ENCODE results near the gene CABLES1.

Gene CABLES1

DNA sequence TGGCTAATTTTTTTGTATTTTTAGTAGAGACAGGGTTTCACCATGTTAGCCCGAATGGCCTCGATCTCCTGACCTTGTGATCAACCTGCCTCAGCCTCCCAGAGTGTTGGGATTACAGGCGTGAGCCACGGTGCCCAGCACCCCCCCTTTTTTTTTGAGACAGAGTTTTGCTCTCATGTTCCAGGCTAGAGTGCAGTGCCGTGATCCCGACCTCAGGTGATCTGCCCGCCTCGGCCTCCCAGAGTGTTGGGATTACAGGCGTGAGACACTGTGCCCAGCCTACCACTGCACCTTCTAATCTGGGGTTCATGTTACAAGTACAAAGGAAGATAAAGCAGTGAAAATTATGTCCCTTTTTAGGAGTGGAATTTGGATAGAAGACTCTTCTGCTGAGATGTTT is 41.5 kb upstream of the CABLES1 start:
- Histone ChIP-seq H3K9me3 (ENCODE audit: control insufficient read depth, insufficient read depth, low read depth, low read length) (no peaks in the 10 kb centered on the region), H3K4me3 (ENCODE audit: low read depth, low read length) (no peak overlapping the region), H3K4me1 (ENCODE audit: control insufficient read depth, insufficient read depth, low read length) (no peaks in the 10 kb centered on the region), H3K27ac (ENCODE audit: extremely low read depth, low read depth, low read length) (no peak overlapping the region), H3K36me3 (ENCODE audit: control insufficient read depth in 2 of 2, insufficient read depth in 1 of 2, low read length in 2 of 2) (no peaks in the 10 kb centered on the region)
- no peak for TF ChIP-seq ZNF366 (tag by site-specific recombination; conservative IDR thresholded peaks at IDR 0.05)
- TF ChIP-seq, protein P1, sequence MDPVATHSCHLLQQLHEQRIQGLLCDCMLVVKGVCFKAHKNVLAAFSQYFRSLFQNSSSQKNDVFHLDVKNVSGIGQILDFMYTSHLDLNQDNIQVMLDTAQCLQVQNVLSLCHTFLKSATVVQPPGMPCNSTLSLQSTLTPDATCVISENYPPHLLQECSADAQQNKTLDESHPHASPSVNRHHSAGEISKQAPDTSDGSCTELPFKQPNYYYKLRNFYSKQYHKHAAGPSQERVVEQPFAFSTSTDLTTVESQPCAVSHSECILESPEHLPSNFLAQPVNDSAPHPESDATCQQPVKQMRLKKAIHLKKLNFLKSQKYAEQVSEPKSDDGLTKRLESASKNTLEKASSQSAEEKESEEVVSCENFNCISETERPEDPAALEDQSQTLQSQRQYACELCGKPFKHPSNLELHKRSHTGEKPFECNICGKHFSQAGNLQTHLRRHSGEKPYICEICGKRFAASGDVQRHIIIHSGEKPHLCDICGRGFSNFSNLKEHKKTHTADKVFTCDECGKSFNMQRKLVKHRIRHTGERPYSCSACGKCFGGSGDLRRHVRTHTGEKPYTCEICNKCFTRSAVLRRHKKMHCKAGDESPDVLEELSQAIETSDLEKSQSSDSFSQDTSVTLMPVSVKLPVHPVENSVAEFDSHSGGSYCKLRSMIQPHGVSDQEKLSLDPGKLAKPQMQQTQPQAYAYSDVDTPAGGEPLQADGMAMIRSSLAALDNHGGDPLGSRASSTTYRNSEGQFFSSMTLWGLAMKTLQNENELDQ (tag by site-specific recombination; IDR thresholded peaks at IDR 0.05; ENCODE audit: low read depth): no peak
- TF ChIP-seq PRDM1 (tag by site-specific recombination; IDR thresholded peaks at IDR 0.05): no peak
- TF ChIP-seq ZNF23 (tag by site-specific recombination; IDR thresholded peaks at IDR 0.05; ENCODE audit: borderline replicate concordance): no peak
- TF ChIP-seq ZNF626 (tag by site-specific recombination; IDR thresholded peaks at IDR 0.05): no peak
- TF ChIP-seq, protein P2, sequence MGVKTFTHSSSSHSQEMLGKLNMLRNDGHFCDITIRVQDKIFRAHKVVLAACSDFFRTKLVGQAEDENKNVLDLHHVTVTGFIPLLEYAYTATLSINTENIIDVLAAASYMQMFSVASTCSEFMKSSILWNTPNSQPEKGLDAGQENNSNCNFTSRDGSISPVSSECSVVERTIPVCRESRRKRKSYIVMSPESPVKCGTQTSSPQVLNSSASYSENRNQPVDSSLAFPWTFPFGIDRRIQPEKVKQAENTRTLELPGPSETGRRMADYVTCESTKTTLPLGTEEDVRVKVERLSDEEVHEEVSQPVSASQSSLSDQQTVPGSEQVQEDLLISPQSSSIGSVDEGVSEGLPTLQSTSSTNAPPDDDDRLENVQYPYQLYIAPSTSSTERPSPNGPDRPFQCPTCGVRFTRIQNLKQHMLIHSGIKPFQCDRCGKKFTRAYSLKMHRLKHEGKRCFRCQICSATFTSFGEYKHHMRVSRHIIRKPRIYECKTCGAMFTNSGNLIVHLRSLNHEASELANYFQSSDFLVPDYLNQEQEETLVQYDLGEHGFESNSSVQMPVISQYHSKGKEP (tag by site-specific recombination; IDR thresholded peaks at IDR 0.05): no peak
- no peak for TF ChIP-seq ZNF24 (tag by site-specific recombination; IDR thresholded peaks at IDR 0.05)
- TF ChIP-seq, protein P3, sequence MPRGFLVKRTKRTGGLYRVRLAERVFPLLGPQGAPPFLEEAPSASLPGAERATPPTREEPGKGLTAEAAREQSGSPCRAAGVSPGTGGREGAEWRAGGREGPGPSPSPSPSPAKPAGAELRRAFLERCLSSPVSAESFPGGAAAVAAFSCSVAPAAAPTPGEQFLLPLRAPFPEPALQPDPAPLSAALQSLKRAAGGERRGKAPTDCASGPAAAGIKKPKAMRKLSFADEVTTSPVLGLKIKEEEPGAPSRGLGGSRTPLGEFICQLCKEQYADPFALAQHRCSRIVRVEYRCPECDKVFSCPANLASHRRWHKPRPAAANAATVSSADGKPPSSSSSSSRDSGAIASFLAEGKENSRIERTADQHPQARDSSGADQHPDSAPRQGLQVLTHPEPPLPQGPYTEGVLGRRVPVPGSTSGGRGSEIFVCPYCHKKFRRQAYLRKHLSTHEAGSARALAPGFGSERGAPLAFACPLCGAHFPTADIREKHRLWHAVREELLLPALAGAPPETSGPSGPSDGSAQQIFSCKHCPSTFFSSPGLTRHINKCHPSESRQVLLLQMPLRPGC (tag by site-specific recombination; IDR thresholded peaks at IDR 0.05): no peak
- TF ChIP-seq ZNF292 (tag by site-specific recombination; IDR thresholded peaks at IDR 0.05; ENCODE audit: borderline replicate concordance, low read depth): no peak
- TF ChIP-seq ZNF664 (tag by site-specific recombination; IDR thresholded peaks at IDR 0.05): no peak
- ChIA-PET CTCF (interaction anchor here (0.6 to 0.7 kb wide), 2 partner anchors 27 to 1013 kb away, joined by 3 to 5 read pairs; no protein-coding TSS in a partner anchor), POLR2A (no interaction called here)

DNA sequence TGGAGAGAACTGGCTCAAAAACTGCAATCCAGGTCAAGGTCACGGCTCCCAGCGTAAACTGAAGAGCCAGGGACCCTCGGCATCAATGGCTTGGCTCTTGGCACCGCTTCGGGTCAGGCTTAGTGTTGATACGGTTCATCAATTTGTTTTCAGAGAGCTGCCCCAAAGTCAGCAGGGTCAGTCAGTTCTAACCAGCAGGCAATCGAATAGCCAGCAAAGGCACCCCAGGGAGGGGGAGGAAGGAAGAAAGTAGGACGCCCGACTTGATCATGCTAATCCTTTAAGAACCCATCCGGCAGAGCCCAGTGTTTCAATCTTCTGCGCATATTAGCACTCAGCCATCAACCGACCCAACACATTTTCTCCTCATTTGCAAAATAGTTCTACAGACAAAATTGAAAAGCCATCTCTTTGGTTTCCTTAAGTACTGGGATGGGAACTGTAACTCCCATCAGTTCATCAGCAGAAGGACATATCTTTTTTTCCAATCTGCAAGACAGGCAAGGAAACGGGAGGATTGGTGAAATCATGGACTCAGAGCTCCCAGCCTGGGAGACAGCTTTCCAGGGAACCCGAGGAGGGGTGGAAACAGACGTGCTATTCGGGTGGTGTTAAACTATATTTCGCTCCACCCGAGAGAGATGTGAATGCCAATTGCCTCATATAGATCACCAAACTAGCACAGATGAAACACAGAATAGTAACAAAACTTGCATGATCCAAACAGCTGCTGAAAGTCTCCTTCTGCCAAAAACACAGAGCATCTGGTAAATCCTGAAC is 40.7 kb upstream of the CABLES1 start:
- H3K4me1 ChIP-seq (ENCODE audit: control insufficient read depth, insufficient read depth, low read length): no peaks in the 10 kb centered on the region
- TF ChIP-seq, protein P4, sequence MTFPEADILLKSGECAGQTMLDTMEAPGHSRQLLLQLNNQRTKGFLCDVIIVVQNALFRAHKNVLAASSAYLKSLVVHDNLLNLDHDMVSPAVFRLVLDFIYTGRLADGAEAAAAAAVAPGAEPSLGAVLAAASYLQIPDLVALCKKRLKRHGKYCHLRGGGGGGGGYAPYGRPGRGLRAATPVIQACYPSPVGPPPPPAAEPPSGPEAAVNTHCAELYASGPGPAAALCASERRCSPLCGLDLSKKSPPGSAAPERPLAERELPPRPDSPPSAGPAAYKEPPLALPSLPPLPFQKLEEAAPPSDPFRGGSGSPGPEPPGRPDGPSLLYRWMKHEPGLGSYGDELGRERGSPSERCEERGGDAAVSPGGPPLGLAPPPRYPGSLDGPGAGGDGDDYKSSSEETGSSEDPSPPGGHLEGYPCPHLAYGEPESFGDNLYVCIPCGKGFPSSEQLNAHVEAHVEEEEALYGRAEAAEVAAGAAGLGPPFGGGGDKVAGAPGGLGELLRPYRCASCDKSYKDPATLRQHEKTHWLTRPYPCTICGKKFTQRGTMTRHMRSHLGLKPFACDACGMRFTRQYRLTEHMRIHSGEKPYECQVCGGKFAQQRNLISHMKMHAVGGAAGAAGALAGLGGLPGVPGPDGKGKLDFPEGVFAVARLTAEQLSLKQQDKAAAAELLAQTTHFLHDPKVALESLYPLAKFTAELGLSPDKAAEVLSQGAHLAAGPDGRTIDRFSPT (tag by site-specific recombination; IDR thresholded peaks at IDR 0.05): no peak
- no peak for TF ChIP-seq ZEB2 (tag by site-specific recombination; IDR thresholded peaks at IDR 0.05)
- no peaks in the 10 kb centered on the region for H3K36me3 ChIP-seq (ENCODE audit: control insufficient read depth in 2 of 2, insufficient read depth in 1 of 2, low read length in 2 of 2)
- H3K4me3 ChIP-seq (ENCODE audit: low read depth, low read length): no peak overlapping the region
- H3K27ac ChIP-seq (ENCODE audit: extremely low read depth, low read depth, low read length): no peak overlapping the region
- ChIA-PET CTCF (interaction anchor here (0.7 to 0.8 kb wide), 3 partner anchors 34 to 640 kb away, joined by 3 to 6 read pairs (median 5); no protein-coding TSS in a partner anchor), POLR2A (no interaction called here)
- H3K9me3 ChIP-seq (ENCODE audit: control insufficient read depth, insufficient read depth, low read depth, low read length): no peaks in the 10 kb centered on the region
